CD4-positive, alpha-beta memory T cell (primary cell): Measurements from ENCODE around the gene GPR139. TPM values are rescaled to one million over a fixed set of nuclear protein-coding genes. Genes with fewer than 3 reads are reported as not detected.

ENCODE experiments used
- CTCF ChIA-PET: fragments of 350-600 bp; sonication (Branson Sonifier 250); formaldehyde crosslinking; loops from one replicate; lab custom pipeline; 2021; ENCODE audit warnings: inconsistent platforms; ENCODE audit not compliant: partially characterized antibody; lab: Charles Lee
- POLR2A ChIA-PET: fragments of 350-600 bp; sonication (Branson Sonifier 250); formaldehyde crosslinking; loops from one replicate; lab custom pipeline; 2021; ENCODE audit not compliant: partially characterized antibody; lab: Charles Lee
- DNase-seq, 5 donors: peaks; one replicate each; pipeline versions ENCODE4 v3.0.0 to v3.0.0-alpha.2; 2020 to 2022; ENCODE audit warnings: mixed read lengths in 1 of 5
- H3K27ac ChIP-seq: one replicate; pipeline ENCODE4 v1.7.0; 2013; ENCODE audit warnings: low read depth, low read length
- H3K27me3 ChIP-seq: 2 replicates; pipeline ENCODE4 v1.7.0; 2013; ENCODE audit warnings: mild to moderate bottlenecking, low read length, moderate library complexity; ENCODE audit not compliant: insufficient read depth
- H3K36me3 ChIP-seq: 2 replicates; pipeline ENCODE4 v1.7.0; 2013; ENCODE audit warnings: mild to moderate bottlenecking, low read length, moderate library complexity; ENCODE audit not compliant: insufficient read depth
- H3K4me1 ChIP-seq: 2 replicates; pipeline ENCODE4 v1.7.0; 2013; ENCODE audit warnings: mild to moderate bottlenecking, low read length, moderate library complexity; ENCODE audit not compliant: insufficient read depth
- H3K4me3 ChIP-seq, 2 donors: one replicate each; pipeline ENCODE4 v1.7.0; 2013; ENCODE audit warnings: low read length in 2 of 2, mild to moderate bottlenecking in 1 of 2
- H3K9me3 ChIP-seq, 2 donors: one replicate each; pipeline ENCODE4 v1.7.0; 2013; ENCODE audit warnings: low read length in 2 of 2, control low read depth in 1 of 2; ENCODE audit not compliant: control insufficient read depth in 1 of 2
- H3K27ac Mint-ChIP-seq, 7 donors: one replicate each; pipeline ENCODE4 v1.8.0; 2020 to 2021; ENCODE audit warnings: mixed read lengths in 7 of 7, mild to moderate bottlenecking in 6 of 7, inconsistent platforms in 3 of 7, moderate library complexity in 3 of 7
- H3K27me3 Mint-ChIP-seq, 2 donors: one replicate each; pipeline ENCODE4 v1.8.0; 2020 to 2021; ENCODE audit warnings: mixed read lengths in 2 of 2
- H3K36me3 Mint-ChIP-seq, 2 donors: one replicate each; pipeline ENCODE4 v1.8.0; 2020 to 2021; ENCODE audit warnings: mixed read lengths in 2 of 2, inconsistent platforms in 1 of 2, mild to moderate bottlenecking in 1 of 2
- H3K4me1 Mint-ChIP-seq, 4 donors: one replicate each; pipeline ENCODE4 v1.8.0; 2020 to 2021; ENCODE audit warnings: mixed read lengths in 4 of 4, mild to moderate bottlenecking in 1 of 4
- H3K4me3 Mint-ChIP-seq, 8 donors: one replicate each; pipeline ENCODE4 v1.8.0; 2020 to 2021; ENCODE audit warnings: mixed read lengths in 8 of 8, mild to moderate bottlenecking in 7 of 8, moderate library complexity in 6 of 8, inconsistent platforms in 3 of 8
- H3K9me3 Mint-ChIP-seq, 8 donors: one replicate each; pipeline ENCODE4 v1.8.0; 2020 to 2021; ENCODE audit warnings: mixed read lengths in 8 of 8, mild to moderate bottlenecking in 5 of 8, inconsistent platforms in 3 of 8, moderate library complexity in 1 of 8
- intact Hi-C: fragments of 100-400 bp; cut with micrococcal nuclease; formaldehyde crosslinking; loops from one replicate; pipeline ENCODE4 v1.15.1; 2023
- polyA plus RNA-seq, 2 donors: library from polyadenylated mRNA; unstranded; fragments of 300-500 nt; fragmentation: Illumina TruSeq; gene quantifications; one replicate each; pipeline ENCODE4 v1.2.3, GENCODE V29; 2021
- total RNA-seq, 2 experiments: library from RNA; stranded (reverse); gene quantifications; one replicate each; pipeline ENCODE4 v1.2.3, GENCODE V29; 2021

GPR139 gene
- not detected for total RNA-seq
- not detected for polyA plus RNA-seq

DNA sequence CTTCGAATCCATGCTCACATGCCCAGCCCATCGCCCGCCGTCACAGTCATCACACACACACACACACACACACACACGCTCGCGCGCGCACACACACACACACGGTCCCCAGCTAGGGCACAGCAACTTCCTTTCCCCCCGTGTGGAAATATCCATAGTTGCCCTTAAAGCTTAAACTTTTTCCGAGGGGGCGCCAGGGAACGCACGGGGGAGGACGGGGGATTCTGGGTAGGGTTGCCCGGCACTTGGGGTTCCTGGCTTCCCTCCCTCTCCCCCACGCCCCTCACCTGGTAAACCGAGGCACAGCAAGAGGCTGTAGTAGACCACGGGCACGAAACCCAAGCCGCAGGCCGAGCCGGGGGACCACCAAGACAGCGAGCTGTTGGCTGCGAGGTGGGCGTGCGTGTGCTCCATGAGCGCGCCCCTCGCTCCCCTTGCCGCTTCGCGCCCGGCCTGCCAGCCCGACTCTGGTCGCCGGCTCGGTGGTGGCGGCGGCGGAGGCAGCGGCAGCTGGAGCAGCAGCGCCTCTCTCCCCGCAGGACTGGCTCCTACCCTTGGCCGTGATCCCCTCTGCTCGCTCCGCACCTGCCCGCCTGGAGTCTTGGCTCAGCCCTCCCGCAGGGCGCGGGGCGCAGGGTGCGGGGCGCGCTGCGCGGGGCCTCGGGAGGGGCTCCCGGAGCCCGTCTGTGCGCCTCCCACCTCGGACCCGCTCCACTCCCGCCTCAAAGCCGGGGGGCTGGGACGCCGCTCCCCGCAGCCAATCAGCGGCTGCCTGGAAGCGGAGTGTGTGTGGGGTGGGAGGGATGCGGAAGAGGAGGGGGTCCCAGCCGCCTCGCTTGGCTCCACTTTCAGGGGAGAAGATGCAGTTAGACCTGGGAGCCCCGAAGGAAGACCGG is at the start of gene GPR139:
GPR139 (minus strand) TSS at position 688 of the 896 bp plus-strand sequence; CDS start at position 414, 274 bp downstream.
- Mint-ChIP-seq H3K27me3 (peaks cover 20 to 25% of the 10 kb centered on the region in 2 donors), H3K27ac (no peak within 1 kb of the TSS), H3K4me3 (no peak within 1 kb of the TSS), H3K9me3 (peaks cover 0 to 14% (median 5%) of the 10 kb centered on the region in 8 donors), H3K4me1 (no peaks in the 10 kb centered on the region), H3K36me3 (no peaks in the 10 kb centered on the region)
- Histone ChIP-seq H3K27ac (no peak within 1 kb of the TSS), H3K4me1 (no peaks in the 10 kb centered on the region), H3K4me3 (no peak within 1 kb of the TSS), H3K27me3 (no peaks in the 10 kb centered on the region), H3K36me3 (no peaks in the 10 kb centered on the region), H3K9me3 (no peaks in the 10 kb centered on the region)
- ChIA-PET POLR2A (no interaction called here), CTCF (no interaction called here)
- intact Hi-C loops: no loop called here
- no peak for DNase-seq

GRCh38 chr16:20122011-20122410 is 48.3 kb upstream of the GPR139 start:
- POLR2A ChIA-PET: no interaction called here
- Mint-ChIP-seq H3K9me3 (peaks cover 2 to 26% (median 14%) of the 10 kb centered on the region in 8 donors), H3K36me3 (no peaks in the 10 kb centered on the region), H3K27ac (no peak overlapping the region), H3K4me3 (no peak overlapping the region), H3K27me3 (peaks cover 0 to 1% of the 10 kb centered on the region in 2 donors), H3K4me1 (no peaks in the 10 kb centered on the region)
- H3K27me3 ChIP-seq: no peaks in the 10 kb centered on the region
- DNase-seq: no peak
- no peaks in the 10 kb centered on the region for H3K9me3 ChIP-seq
- no peaks in the 10 kb centered on the region for H3K4me1 ChIP-seq
- H3K27ac ChIP-seq: no peak overlapping the region
- no peak overlapping the region for H3K4me3 ChIP-seq
- no peaks in the 10 kb centered on the region for H3K36me3 ChIP-seq
- intact Hi-C loops: no loop called here
- CTCF ChIA-PET: no interaction called here

- H3K27ac ChIP-seq: no peak overlapping the region
- H3K9me3 Mint-ChIP-seq: peaks cover 0 to 5% (median 0%) of the 10 kb centered on the region in 8 donors
- H3K4me1 ChIP-seq: no peaks in the 10 kb centered on the region
- H3K27ac Mint-ChIP-seq: no peak overlapping the region
- no peaks in the 10 kb centered on the region for H3K27me3 ChIP-seq
- H3K36me3 ChIP-seq: no peaks in the 10 kb centered on the region
- H3K9me3 ChIP-seq: no peaks in the 10 kb centered on the region
- DNase-seq: no peak
- no peak overlapping the region for H3K4me3 Mint-ChIP-seq
- no peaks in the 10 kb centered on the region for H3K27me3 Mint-ChIP-seq
- no peaks in the 10 kb centered on the region for H3K4me1 Mint-ChIP-seq
- CTCF ChIA-PET: no interaction called here
- POLR2A ChIA-PET: no interaction called here
- intact Hi-C loops: no loop called here
- H3K36me3 Mint-ChIP-seq: no peaks in the 10 kb centered on the region
- H3K4me3 ChIP-seq: no peak overlapping the region
Observed at GRCh38 chr16:20114356-20114755, 40.7 kb upstream of the GPR139 start.

DNA sequence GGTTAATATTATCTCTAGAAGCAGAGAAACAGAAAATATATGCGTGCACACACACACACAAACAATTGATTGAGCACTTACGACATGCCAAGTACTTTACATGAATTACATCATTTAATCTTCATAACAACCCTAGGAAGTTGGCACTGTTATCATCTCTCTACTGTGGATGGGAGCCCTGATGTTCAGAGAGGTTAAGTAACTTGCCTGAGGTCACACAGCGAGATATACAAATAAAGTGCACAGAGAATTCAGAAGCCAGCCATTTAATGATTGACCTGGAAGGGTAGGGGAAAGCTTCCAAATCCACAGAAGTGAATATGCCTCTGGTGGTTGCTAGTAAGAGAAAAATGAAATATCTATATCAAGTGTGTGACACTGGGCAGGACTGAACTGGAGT is 37.5 kb upstream of the GPR139 start:
- H3K9me3 ChIP-seq: no peaks in the 10 kb centered on the region
- no peaks in the 10 kb centered on the region for H3K27me3 ChIP-seq
- CTCF ChIA-PET: no interaction called here
- H3K36me3 ChIP-seq: no peaks in the 10 kb centered on the region
- POLR2A ChIA-PET: no interaction called here
- peaks cover 0 to 6% (median 0%) of the 10 kb centered on the region in 8 donors for H3K9me3 Mint-ChIP-seq
- no peak overlapping the region for H3K27ac Mint-ChIP-seq
- H3K4me1 Mint-ChIP-seq: no peaks in the 10 kb centered on the region
- no peak overlapping the region for H3K27ac ChIP-seq
- H3K36me3 Mint-ChIP-seq: no peaks in the 10 kb centered on the region
- no peak for DNase-seq
- no peaks in the 10 kb centered on the region for H3K4me1 ChIP-seq
- no peak overlapping the region for H3K4me3 ChIP-seq
- no peaks in the 10 kb centered on the region for H3K27me3 Mint-ChIP-seq
- intact Hi-C loops: no loop called here
- no peak overlapping the region for H3K4me3 Mint-ChIP-seq

GRCh38 chr16:20107083-20107482 is 33.4 kb upstream of the GPR139 start:
- no peak for DNase-seq
- no peak overlapping the region for H3K4me3 Mint-ChIP-seq
- no peaks in the 10 kb centered on the region for H3K4me1 Mint-ChIP-seq
- no peaks in the 10 kb centered on the region for H3K36me3 ChIP-seq
- no peaks in the 10 kb centered on the region for H3K27me3 ChIP-seq
- H3K27me3 Mint-ChIP-seq: no peaks in the 10 kb centered on the region
- H3K9me3 ChIP-seq: no peaks in the 10 kb centered on the region
- CTCF ChIA-PET: no interaction called here
- H3K27ac ChIP-seq: no peak overlapping the region
- H3K4me1 ChIP-seq: no peaks in the 10 kb centered on the region
- H3K4me3 ChIP-seq: no peak overlapping the region
- no peak overlapping the region for H3K27ac Mint-ChIP-seq
- H3K9me3 Mint-ChIP-seq: peaks cover 0 to 6% (median 2%) of the 10 kb centered on the region in 8 donors
- POLR2A ChIA-PET: no interaction called here
- no peaks in the 10 kb centered on the region for H3K36me3 Mint-ChIP-seq
- intact Hi-C loops: no loop called here

GRCh38 chr16:20104563-20105183 is 31.0 kb upstream of the GPR139 start:
- Mint-ChIP-seq H3K27ac (no peak overlapping the region), H3K4me3 (no peak overlapping the region), H3K9me3 (peaks cover 0 to 7% (median 2%) of the 10 kb centered on the region in 8 donors), H3K36me3 (no peaks in the 10 kb centered on the region), H3K27me3 (no peaks in the 10 kb centered on the region), H3K4me1 (no peaks in the 10 kb centered on the region)
- H3K27ac ChIP-seq: no peak overlapping the region
- no peak for DNase-seq
- H3K4me1 ChIP-seq: no peaks in the 10 kb centered on the region
- no peaks in the 10 kb centered on the region for H3K36me3 ChIP-seq
- intact Hi-C loops: no loop called here
- CTCF ChIA-PET: no interaction called here
- no peaks in the 10 kb centered on the region for H3K9me3 ChIP-seq
- H3K4me3 ChIP-seq: no peak overlapping the region
- no peaks in the 10 kb centered on the region for H3K27me3 ChIP-seq
- POLR2A ChIA-PET: no interaction called here

GRCh38 chr16:20102521-20102920 is 28.8 kb upstream of the GPR139 start:
- POLR2A ChIA-PET: no interaction called here
- Mint-ChIP-seq H3K27ac (peak overlapping the region in 1 of 7 donors; percentile 25), H3K27me3 (no peaks in the 10 kb centered on the region), H3K9me3 (peaks cover 0 to 4% (median 0%) of the 10 kb centered on the region in 8 donors), H3K4me3 (no peak overlapping the region), H3K36me3 (no peaks in the 10 kb centered on the region), H3K4me1 (no peaks in the 10 kb centered on the region)
- DNase-seq: no peak
- no peak overlapping the region for H3K4me3 ChIP-seq
- CTCF ChIA-PET: no interaction called here
- no peaks in the 10 kb centered on the region for H3K9me3 ChIP-seq
- no peaks in the 10 kb centered on the region for H3K27me3 ChIP-seq
- intact Hi-C loops: no loop called here
- H3K4me1 ChIP-seq: no peaks in the 10 kb centered on the region
- no peaks in the 10 kb centered on the region for H3K36me3 ChIP-seq
- H3K27ac ChIP-seq: no peak overlapping the region
